Tibial artery (tissue), 4 donors: ENCODE data around the gene ITGA5.

Experiments
- DNase-seq, 2 donors: peaks; one replicate each; pipeline ENCODE4 v3.0.0-alpha.2; 2019
- H3K27ac ChIP-seq, 2 donors: fragments of 200-600 bp; sonication (generic) in 1 of 2; 1 replicate in 1 of 2; 2 replicates in 1 of 2; pipeline ENCODE4 v1.5.1; 2018 to 2019; ENCODE audit warnings: mild to moderate bottlenecking in 1 of 2
- H3K27me3 ChIP-seq, 2 donors: fragments of 200-600 bp; sonication (generic) in 1 of 2; one replicate each; pipeline versions ENCODE4 v1.5.1 to v1.6.0; 2016 to 2019
- H3K36me3 ChIP-seq, 3 donors: fragments of 200-600 bp; sonication (generic) in 2 of 3; one replicate each; pipeline ENCODE4 v1.5.1; 2016 to 2019; ENCODE audit warnings: mild to moderate bottlenecking in 2 of 3
- H3K4me1 ChIP-seq, 4 donors: fragments of 200-600 bp; sonication (generic) in 2 of 4; 1 replicate in 3 of 4; 2 replicates in 1 of 4; pipeline ENCODE4 v1.5.1; 2016 to 2019
- H3K4me3 ChIP-seq, 2 donors: fragments of 200-600 bp; sonication (generic) in 1 of 2; 1 replicate in 1 of 2; 2 replicates in 1 of 2; pipeline ENCODE4 v1.5.1; 2018 to 2019; ENCODE audit warnings: mild to moderate bottlenecking in 2 of 2
- H3K9me3 ChIP-seq, 3 donors: fragments of 200-600 bp; sonication (generic) in 1 of 3; one replicate each; pipeline ENCODE4 v1.5.1; 2016 to 2019
- intact Hi-C: fragments of 100-400 bp; cut with DNase I; formaldehyde crosslinking; loops from one replicate; pipeline ENCODE4 v1.15.0; 2023; ENCODE audit warnings: low total_unique reads
- TF ChIP-seq, protein P1 (sequence below), 2 experiments: fragments of 200-600 bp in 1 of 2; fragments of 450-650 bp in 1 of 2; IDR thresholded peaks; one replicate each; pipeline ENCODE4 v1.5.1; 2017 to 2019; ENCODE audit warnings: antibody characterized with exemption in 2 of 2, mild to moderate bottlenecking in 1 of 2, moderate library complexity in 1 of 2

The ITGA5 gene

GRCh38 chr12:54388237-54389133 lies 30.6 kb downstream of the ITGA5 start:
- no peak overlapping the region for H3K27ac ChIP-seq
- intact Hi-C loops = no loop called here
- H3K27me3 ChIP-seq = no peaks in the 10 kb centered on the region
- TF ChIP-seq, protein P1, sequence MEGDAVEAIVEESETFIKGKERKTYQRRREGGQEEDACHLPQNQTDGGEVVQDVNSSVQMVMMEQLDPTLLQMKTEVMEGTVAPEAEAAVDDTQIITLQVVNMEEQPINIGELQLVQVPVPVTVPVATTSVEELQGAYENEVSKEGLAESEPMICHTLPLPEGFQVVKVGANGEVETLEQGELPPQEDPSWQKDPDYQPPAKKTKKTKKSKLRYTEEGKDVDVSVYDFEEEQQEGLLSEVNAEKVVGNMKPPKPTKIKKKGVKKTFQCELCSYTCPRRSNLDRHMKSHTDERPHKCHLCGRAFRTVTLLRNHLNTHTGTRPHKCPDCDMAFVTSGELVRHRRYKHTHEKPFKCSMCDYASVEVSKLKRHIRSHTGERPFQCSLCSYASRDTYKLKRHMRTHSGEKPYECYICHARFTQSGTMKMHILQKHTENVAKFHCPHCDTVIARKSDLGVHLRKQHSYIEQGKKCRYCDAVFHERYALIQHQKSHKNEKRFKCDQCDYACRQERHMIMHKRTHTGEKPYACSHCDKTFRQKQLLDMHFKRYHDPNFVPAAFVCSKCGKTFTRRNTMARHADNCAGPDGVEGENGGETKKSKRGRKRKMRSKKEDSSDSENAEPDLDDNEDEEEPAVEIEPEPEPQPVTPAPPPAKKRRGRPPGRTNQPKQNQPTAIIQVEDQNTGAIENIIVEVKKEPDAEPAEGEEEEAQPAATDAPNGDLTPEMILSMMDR (IDR thresholded peaks at IDR 0.05) = no peak
- H3K4me1 ChIP-seq = peaks cover 0 to 30% (median 6%) of the 10 kb centered on the region in 4 donors
- DNase-seq = no peak
- H3K36me3 ChIP-seq = peaks cover 1 to 13% (median 1%) of the 10 kb centered on the region in 3 donors
- no peak overlapping the region for H3K4me3 ChIP-seq
- H3K9me3 ChIP-seq = no peaks in the 10 kb centered on the region

DNA sequence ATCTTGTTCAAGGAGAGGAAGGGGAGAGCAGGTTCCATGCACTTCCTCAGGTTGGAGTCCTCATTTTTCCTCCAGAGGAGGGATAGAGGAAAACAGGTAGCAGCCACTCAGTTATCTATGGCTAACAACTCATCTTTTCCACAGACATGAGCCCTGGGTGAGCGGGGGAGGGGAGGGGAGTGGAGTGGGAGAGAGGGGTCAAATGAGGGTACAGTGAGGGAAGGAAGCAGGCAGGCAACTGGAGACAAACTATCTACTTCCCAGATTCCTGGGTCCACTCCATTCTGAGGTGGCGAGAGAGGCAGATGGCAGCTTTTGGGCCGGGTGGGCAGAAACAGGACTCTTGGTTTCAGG lies 32.0 kb downstream of the ITGA5 start:
- peaks cover 0 to 8% (median 0%) of the 10 kb centered on the region in 3 donors for H3K36me3 ChIP-seq
- intact Hi-C loops = no loop called here
- H3K4me1 ChIP-seq = peaks cover 0 to 30% (median 6%) of the 10 kb centered on the region in 4 donors
- H3K27ac ChIP-seq = no peak overlapping the region
- TF ChIP-seq, protein P1 (IDR thresholded peaks at IDR 0.05) = no peak
- DNase-seq = no peak
- no peaks in the 10 kb centered on the region for H3K27me3 ChIP-seq
- no peaks in the 10 kb centered on the region for H3K9me3 ChIP-seq
- H3K4me3 ChIP-seq = no peak overlapping the region

DNA sequence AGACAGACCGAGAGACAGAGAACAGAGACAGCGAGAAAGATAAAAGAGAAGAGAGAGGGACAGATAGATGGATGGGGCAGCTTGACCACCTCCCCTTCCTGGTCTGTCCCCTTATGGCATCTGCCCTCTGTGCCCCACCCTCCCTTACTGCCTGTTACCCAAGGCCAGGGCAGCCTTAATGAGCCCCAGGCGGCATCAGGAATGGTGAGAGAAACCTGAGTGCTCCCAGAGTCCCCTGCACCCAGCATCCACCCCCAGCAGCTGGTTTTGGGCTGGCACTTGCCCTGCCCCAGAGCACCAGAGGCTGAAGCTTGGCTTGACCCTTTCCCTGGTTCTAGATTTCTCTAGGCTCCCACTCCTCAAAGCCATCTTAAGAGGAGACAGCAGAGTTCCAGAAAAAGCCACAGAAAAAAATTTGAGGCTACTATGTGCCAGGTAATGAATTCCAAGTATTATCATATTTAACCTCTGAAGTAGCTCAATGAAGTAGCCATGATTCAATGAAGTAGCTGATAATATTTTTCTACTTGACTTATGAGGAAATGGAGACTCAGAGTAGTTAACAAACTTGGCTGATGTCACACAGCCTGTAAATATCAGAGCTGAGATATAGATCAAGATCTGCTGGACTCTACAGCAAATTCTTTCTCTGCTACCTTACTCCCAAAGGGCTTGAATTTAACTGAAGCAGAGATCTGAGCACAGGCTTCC lies 32.5 kb downstream of the ITGA5 start:
- Histone ChIP-seq H3K4me3 (no peak overlapping the region), H3K36me3 (peaks cover 0 to 8% (median 0%) of the 10 kb centered on the region in 3 donors), H3K27ac (no peak overlapping the region), H3K27me3 (no peaks in the 10 kb centered on the region), H3K4me1 (peaks cover 0 to 27% (median 3%) of the 10 kb centered on the region in 4 donors), H3K9me3 (no peaks in the 10 kb centered on the region)
- TF ChIP-seq, protein P1 (IDR thresholded peaks at IDR 0.05) = no peak
- DNase-seq = no peak
- intact Hi-C loops = no loop called here

GRCh38 chr12:54385251-54385914 lies 33.7 kb downstream of the ITGA5 start:
- H3K4me3 ChIP-seq = no peak overlapping the region
- H3K27me3 ChIP-seq = no peaks in the 10 kb centered on the region
- peaks cover 0 to 8% (median 0%) of the 10 kb centered on the region in 3 donors for H3K36me3 ChIP-seq
- intact Hi-C loops = no loop called here
- H3K4me1 ChIP-seq = peaks cover 0 to 17% (median 0%) of the 10 kb centered on the region in 4 donors
- DNase-seq = no peak
- TF ChIP-seq, protein P1 (IDR thresholded peaks at IDR 0.05) = no peak
- H3K9me3 ChIP-seq = no peaks in the 10 kb centered on the region
- peak overlapping the region in 1 of 2 donors; percentile 24 for H3K27ac ChIP-seq

DNA sequence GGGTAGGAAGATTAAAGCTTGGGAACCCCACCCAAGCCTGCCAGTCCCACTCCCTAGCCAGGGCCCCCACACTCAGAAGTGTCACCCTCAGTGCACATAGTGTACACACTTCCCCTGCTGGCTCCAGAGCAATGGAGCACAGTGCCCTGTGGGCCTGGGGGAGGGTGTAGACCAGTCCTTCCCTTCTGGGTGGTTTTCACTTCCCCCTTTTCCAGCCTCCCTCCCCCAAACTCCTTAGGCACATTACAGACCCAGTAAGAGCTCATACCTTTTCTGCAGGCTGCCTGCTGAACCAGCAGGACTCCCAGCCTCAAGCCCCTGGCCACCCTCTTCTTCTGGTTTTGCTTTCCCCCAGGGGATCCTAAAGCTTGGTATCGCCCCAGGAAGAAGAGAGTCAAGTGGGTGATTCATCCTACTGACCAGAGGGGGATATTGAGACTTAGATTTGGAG lies 34.5 kb downstream of the ITGA5 start, which contains the start of gene ZNF385A:
Gene ZNF385A (minus strand): TSS at position 143 of the 451 bp plus-strand sequence. CDS start 219 bp downstream, outside the sequence.
- Histone ChIP-seq H3K4me3 (no peak within 1 kb of the TSS), H3K36me3 (peaks cover 0 to 8% (median 0%) of the 10 kb centered on the region in 3 donors), H3K9me3 (no peaks in the 10 kb centered on the region), H3K4me1 (peaks cover 0 to 17% (median 2%) of the 10 kb centered on the region in 4 donors), H3K27ac (peak within 1 kb of the TSS in 1 of 2 donors; percentile 24), H3K27me3 (no peaks in the 10 kb centered on the region)
- TF ChIP-seq, protein P1 (IDR thresholded peaks at IDR 0.05) = no peak
- intact Hi-C loops = no loop called here
- DNase-seq = no peak
